Measurements from ENCODE around the gene KATNB1. TPM values are rescaled to one million over a fixed set of nuclear protein-coding genes. Genes with fewer than 3 reads are reported as not detected.
A peak's percentile ranks its signal among the peaks of the same experiment; 100 is the strongest.

The KATNB1 gene
- total RNA-seq, 2 donors from 2014 or later: 9.0 to 16.2 TPM

DNA sequence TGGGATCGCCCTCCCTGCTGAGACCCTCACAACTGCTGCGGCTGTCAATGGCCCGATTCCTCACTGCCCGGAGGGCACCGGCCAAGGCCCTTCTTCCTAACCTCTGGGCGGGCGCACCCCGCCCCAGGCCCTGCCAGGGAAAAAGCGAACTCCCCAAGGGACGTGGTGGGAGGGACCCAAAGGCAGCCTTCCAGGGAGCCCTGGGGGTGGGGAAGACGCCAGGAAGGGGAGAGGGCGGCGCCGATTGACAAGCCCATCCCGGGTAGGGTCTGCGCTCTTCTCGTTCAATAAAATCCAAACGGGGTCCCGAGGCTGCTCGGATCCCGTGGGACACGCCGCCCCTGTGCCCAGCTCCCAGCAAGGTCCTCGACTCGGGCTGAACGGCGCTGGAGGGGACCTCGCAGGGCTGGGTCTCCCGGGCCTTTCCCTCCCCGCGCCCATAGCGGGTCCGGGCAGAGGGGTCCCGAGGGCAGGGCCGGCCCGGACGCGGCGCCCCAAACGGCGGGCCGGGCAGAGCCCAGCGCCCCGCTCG lies 66.3 kb downstream of the KATNB1 start:
- Histone ChIP-seq H3K27ac (peak overlapping the region; percentile 84 to 87), H3K4me1 (ENCODE audit: control insufficient read depth in 1 of 2, low read depth in 2 of 2) (peaks cover 29 to 49% of the 10 kb centered on the region in 2 donors), H3K36me3 (peaks cover 5% of the 10 kb centered on the region), H3K27me3 (replicated peaks; ENCODE audit: insufficient read depth) (no peaks in the 10 kb centered on the region), H3K4me3 (peak overlapping the region; percentile 87), H3K9me3 (no peaks in the 10 kb centered on the region)
- no peak for ATAC-seq (ENCODE audit: insufficient number of reproducible peaks, low FRiP score, low read depth)
- DNase-seq (ENCODE audit: low spot score): no peak
- TF ChIP-seq, protein P1, sequence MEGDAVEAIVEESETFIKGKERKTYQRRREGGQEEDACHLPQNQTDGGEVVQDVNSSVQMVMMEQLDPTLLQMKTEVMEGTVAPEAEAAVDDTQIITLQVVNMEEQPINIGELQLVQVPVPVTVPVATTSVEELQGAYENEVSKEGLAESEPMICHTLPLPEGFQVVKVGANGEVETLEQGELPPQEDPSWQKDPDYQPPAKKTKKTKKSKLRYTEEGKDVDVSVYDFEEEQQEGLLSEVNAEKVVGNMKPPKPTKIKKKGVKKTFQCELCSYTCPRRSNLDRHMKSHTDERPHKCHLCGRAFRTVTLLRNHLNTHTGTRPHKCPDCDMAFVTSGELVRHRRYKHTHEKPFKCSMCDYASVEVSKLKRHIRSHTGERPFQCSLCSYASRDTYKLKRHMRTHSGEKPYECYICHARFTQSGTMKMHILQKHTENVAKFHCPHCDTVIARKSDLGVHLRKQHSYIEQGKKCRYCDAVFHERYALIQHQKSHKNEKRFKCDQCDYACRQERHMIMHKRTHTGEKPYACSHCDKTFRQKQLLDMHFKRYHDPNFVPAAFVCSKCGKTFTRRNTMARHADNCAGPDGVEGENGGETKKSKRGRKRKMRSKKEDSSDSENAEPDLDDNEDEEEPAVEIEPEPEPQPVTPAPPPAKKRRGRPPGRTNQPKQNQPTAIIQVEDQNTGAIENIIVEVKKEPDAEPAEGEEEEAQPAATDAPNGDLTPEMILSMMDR (IDR thresholded peaks at IDR 0.05): no peak

DNA sequence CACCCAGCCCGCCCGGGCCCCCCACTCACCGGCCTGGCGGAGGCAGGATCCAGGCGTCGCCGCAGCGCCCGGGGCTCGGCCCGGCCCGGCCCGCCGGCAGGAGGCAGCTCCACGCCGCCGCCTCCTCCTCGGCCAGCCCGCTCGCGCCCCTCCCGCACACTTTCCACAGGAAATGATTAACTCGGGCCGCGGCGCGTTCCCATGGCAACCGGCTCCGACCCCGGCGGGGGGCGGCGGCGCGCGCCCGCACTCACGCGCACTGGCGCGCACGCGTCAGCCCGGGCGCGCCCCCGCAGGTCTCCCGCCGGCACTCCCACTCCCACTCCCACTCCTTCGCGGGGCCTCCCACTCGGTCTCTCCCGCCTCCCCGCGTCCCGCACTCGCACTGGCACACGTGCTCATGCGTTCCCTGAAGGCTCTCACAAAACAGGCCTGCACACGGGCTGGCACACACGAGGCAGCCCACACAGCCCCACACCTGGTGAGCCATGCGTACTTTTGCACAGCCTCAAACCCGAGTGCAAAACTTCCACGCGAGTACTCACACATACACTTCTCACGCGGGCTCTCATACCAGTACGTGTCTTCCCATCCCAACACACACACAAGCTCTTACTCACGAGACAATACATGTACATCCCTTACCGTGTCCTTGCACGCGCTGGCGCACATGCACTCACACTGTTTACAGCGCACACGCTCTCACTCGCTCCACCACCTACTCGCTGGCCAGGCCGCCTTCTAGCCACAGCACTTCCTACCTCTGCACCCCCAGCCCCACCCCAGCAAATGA lies 67.0 kb downstream of the KATNB1 start, which contains the start of gene KIFC3:
TSS of gene KIFC3 (minus strand) at position 151 of the 793 bp plus-strand sequence. CDS start 4,248 bp downstream, outside the sequence.
- Histone ChIP-seq H3K4me1 (ENCODE audit: control insufficient read depth in 1 of 2, low read depth in 2 of 2) (peaks cover 29 to 49% of the 10 kb centered on the region in 2 donors), H3K27ac (peak within 1 kb of the TSS; percentile 84 to 87), H3K9me3 (no peaks in the 10 kb centered on the region), H3K27me3 (replicated peaks; ENCODE audit: insufficient read depth) (no peaks in the 10 kb centered on the region), H3K36me3 (no peaks in the 10 kb centered on the region), H3K4me3 (peak within 1 kb of the TSS; percentile 87)
- peak; percentile 74 for ATAC-seq (ENCODE audit: insufficient number of reproducible peaks, low FRiP score, low read depth)
- TF ChIP-seq, protein P1 (IDR thresholded peaks at IDR 0.05): no peak
- DNase-seq (ENCODE audit: low spot score): peak; percentile 65

DNA sequence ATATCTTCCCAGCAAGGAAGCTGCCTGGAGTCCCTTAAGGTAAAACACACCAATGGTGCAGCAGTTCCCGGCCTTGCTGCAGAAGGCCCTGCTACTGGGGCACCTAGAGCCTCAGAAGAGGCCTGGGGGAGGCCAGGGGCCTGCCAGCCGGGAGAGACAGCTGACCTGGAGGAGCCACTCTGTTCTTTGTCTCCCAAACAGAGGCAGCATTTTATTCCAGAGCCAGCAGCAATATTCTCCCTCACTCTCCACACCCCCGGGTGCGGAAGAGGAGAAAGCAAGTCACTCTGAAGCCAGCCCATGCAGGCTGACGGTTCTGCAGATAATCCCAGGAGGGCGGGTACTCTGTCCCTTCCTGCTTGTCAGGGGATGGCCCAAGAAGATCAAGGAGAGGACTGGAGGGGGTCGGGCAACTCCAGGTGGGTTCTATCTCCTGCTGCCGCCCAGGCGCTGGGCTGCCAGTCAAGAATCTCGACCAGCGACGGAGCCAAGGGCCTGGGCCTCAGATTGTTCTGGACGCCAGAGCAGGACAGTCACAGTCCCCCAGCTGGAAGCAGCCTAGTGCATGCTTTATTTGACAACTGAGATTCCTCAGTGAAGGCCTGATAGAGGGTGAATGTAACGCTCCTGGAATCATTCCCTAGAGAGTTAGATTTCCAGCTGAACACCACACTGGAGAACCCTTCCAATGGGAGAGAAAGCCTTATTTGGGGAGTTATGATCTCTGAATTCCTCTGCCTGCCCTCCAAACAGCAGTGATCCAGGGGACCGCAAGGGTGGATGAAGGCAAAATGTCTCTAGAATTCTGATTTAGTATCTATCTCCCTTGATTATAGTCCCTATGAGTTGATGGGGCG lies 67.8 kb downstream of the KATNB1 start:
- ATAC-seq (ENCODE audit: insufficient number of reproducible peaks, low FRiP score, low read depth): no peak
- H3K27ac ChIP-seq: peak overlapping the region; percentile 35 to 66
- no peak overlapping the region for H3K4me3 ChIP-seq
- TF ChIP-seq, protein P1 (IDR thresholded peaks at IDR 0.05): no peak
- no peaks in the 10 kb centered on the region for H3K27me3 ChIP-seq (replicated peaks; ENCODE audit: insufficient read depth)
- no peaks in the 10 kb centered on the region for H3K9me3 ChIP-seq
- DNase-seq (ENCODE audit: low spot score): no peak
- H3K36me3 ChIP-seq: no peaks in the 10 kb centered on the region
- peaks cover 30 to 54% of the 10 kb centered on the region in 2 donors for H3K4me1 ChIP-seq (ENCODE audit: control insufficient read depth in 1 of 2, low read depth in 2 of 2)

DNA sequence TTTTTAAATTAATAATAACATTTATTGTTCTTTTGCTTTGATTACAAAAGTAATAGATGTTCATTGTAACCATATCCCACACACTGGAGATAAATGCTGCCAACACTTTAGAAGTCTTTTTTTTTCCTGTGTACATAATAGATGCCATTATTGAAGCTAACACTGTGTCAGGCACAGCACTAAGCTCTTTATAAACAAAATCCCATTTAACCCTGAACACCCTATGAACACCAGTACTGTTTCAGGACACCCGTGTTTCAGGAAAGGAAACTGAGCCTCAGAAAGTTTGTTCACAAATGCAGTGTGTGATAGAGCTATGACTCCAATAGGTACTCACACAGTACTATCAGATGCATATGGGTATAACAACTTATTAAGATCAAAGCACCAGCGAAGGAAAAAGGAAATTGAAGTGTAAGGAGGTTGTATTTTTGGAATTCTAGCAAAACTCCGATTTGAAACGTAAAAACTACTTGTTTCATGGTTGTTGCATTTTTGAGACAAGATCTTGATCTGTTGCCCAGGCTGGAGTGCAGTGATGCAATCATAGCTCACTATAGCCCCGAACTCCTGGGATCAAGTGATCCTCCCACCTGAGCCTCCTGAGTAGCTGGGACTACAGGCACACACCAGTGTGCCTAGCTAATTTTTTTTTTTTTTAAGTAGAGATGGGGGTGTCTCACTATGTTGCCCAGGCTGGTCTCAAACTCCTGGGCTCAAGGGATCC lies 68.7 kb downstream of the KATNB1 start:
- H3K4me1 ChIP-seq (ENCODE audit: control insufficient read depth in 1 of 2, low read depth in 2 of 2): peaks cover 32 to 51% of the 10 kb centered on the region in 2 donors

More for the DNA sequence above, 68.7 kb downstream of the KATNB1 start:
- no peaks in the 10 kb centered on the region for H3K36me3 ChIP-seq
- ATAC-seq (ENCODE audit: insufficient number of reproducible peaks, low FRiP score, low read depth): no peak
- DNase-seq (ENCODE audit: low spot score): no peak
- no peaks in the 10 kb centered on the region for H3K9me3 ChIP-seq
- H3K4me3 ChIP-seq: no peak overlapping the region
- H3K27me3 ChIP-seq (replicated peaks; ENCODE audit: insufficient read depth): no peaks in the 10 kb centered on the region
- no peak overlapping the region for H3K27ac ChIP-seq
- TF ChIP-seq, protein P1 (IDR thresholded peaks at IDR 0.05): no peak
